Measurements from ENCODE around the gene AKIRIN2. TPM values are rescaled to one million over a fixed set of nuclear protein-coding genes. Genes with fewer than 3 reads are reported as not detected.

Gene AKIRIN2
- total and polyA plus RNA-seq, 2 of the 13 experiments (the other 11 are each of a cell fraction or from before 2014, with no cell fraction given), result 15.6 to 23.4 TPM

- no peak for TF ChIP-seq TOPORS (CRISPR knock-in tag; IDR thresholded peaks at IDR 0.05)
- TF ChIP-seq, protein P1, sequence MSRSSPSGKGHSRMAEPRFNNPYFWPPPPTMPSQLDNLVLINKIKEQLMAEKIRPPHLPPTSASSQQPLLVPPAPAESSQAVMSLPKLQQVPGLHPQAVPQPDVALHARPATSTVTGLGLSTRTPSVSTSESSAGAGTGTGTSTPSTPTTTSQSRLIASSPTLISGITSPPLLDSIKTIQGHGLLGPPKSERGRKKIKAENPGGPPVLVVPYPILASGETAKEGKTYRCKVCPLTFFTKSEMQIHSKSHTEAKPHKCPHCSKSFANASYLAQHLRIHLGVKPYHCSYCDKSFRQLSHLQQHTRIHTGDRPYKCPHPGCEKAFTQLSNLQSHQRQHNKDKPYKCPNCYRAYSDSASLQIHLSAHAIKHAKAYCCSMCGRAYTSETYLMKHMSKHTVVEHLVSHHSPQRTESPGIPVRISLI (CRISPR knock-in tag; IDR thresholded peaks at IDR 0.05; ENCODE audit: borderline replicate concordance), result no peak
- TF ChIP-seq ZNF350 (CRISPR knock-in tag; IDR thresholded peaks at IDR 0.05; ENCODE audit: borderline replicate concordance, low read depth), result no peak
- TF ChIP-seq KLF12 (CRISPR knock-in tag; IDR thresholded peaks at IDR 0.05; ENCODE audit: borderline replicate concordance), result no peak
- TF ChIP-seq ERF (CRISPR knock-in tag; IDR thresholded peaks at IDR 0.05), result no peak
- TF ChIP-seq, protein P2, sequence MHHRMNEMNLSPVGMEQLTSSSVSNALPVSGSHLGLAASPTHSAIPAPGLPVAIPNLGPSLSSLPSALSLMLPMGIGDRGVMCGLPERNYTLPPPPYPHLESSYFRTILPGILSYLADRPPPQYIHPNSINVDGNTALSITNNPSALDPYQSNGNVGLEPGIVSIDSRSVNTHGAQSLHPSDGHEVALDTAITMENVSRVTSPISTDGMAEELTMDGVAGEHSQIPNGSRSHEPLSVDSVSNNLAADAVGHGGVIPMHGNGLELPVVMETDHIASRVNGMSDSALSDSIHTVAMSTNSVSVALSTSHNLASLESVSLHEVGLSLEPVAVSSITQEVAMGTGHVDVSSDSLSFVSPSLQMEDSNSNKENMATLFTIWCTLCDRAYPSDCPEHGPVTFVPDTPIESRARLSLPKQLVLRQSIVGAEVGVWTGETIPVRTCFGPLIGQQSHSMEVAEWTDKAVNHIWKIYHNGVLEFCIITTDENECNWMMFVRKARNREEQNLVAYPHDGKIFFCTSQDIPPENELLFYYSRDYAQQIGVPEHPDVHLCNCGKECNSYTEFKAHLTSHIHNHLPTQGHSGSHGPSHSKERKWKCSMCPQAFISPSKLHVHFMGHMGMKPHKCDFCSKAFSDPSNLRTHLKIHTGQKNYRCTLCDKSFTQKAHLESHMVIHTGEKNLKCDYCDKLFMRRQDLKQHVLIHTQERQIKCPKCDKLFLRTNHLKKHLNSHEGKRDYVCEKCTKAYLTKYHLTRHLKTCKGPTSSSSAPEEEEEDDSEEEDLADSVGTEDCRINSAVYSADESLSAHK (CRISPR knock-in tag; IDR thresholded peaks at IDR 0.05; ENCODE audit: borderline replicate concordance), result no peak
- TF ChIP-seq MLLT10 (CRISPR knock-in tag; IDR thresholded peaks at IDR 0.05), result no peak
- TF ChIP-seq ZNF275 (CRISPR knock-in tag; IDR thresholded peaks at IDR 0.05; ENCODE audit: borderline replicate concordance), result no peak
- TF ChIP-seq, protein P3, sequence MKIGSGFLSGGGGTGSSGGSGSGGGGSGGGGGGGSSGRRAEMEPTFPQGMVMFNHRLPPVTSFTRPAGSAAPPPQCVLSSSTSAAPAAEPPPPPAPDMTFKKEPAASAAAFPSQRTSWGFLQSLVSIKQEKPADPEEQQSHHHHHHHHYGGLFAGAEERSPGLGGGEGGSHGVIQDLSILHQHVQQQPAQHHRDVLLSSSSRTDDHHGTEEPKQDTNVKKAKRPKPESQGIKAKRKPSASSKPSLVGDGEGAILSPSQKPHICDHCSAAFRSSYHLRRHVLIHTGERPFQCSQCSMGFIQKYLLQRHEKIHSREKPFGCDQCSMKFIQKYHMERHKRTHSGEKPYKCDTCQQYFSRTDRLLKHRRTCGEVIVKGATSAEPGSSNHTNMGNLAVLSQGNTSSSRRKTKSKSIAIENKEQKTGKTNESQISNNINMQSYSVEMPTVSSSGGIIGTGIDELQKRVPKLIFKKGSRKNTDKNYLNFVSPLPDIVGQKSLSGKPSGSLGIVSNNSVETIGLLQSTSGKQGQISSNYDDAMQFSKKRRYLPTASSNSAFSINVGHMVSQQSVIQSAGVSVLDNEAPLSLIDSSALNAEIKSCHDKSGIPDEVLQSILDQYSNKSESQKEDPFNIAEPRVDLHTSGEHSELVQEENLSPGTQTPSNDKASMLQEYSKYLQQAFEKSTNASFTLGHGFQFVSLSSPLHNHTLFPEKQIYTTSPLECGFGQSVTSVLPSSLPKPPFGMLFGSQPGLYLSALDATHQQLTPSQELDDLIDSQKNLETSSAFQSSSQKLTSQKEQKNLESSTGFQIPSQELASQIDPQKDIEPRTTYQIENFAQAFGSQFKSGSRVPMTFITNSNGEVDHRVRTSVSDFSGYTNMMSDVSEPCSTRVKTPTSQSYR (CRISPR knock-in tag; IDR thresholded peaks at IDR 0.05; ENCODE audit: borderline replicate concordance), result peak; percentile 32; the same call in 1 of the 2 replicates
- no peak for TF ChIP-seq PPARG (CRISPR knock-in tag; conservative IDR thresholded peaks at IDR 0.05)
- no peak for TF ChIP-seq ZNF232 (CRISPR knock-in tag; IDR thresholded peaks at IDR 0.05; ENCODE audit: borderline replicate concordance)
- no peak for TF ChIP-seq MLXIP (CRISPR knock-in tag; IDR thresholded peaks at IDR 0.05; ENCODE audit: borderline replicate concordance)
- TF ChIP-seq PHF21A (CRISPR knock-in tag; IDR thresholded peaks at IDR 0.05), result no peak
- TF ChIP-seq, protein P4, sequence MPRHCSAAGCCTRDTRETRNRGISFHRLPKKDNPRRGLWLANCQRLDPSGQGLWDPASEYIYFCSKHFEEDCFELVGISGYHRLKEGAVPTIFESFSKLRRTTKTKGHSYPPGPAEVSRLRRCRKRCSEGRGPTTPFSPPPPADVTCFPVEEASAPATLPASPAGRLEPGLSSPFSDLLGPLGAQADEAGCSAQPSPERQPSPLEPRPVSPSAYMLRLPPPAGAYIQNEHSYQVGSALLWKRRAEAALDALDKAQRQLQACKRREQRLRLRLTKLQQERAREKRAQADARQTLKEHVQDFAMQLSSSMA (CRISPR knock-in tag; IDR thresholded peaks at IDR 0.05), result no peak
These were observed 1.4 kb downstream of the AKIRIN2 start (continued) for GRCh38 chr6:87700397-87701343.
